ENCODE measurements around the gene MCUR1. TPM values are rescaled to one million over a fixed set of nuclear protein-coding genes. Genes with fewer than 3 reads are reported as not detected.

Gene MCUR1
- total and polyA plus RNA-seq, 2 of the 13 experiments (the other 11 are each of a cell fraction or from before 2014, with no cell fraction given) = 8.0 to 29.6 TPM

DNA sequence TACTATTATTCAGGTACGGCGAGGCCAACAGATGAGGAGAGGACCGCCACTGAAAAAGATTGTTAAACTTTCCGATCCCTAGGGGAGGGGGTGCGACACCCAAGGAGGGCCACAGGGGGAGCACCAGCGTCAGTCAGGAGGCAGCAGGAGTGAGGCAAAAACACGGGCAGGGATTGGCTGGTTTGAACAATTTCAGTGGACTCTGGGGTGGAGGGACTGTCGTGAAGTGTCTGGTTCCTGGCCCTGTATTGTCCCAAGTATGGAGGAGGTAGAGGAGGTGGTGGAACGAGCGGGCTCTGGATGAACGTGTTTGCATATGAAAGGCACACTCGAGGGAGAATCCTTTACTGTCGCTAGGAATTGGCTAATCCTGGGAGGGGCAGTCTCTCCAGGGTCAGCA, 32.5 kb upstream of the MCUR1 start:
- WGBS (ENCODE audit: low lambda C conversion rate) = 20% methylated on average over 13 of the region's 13 CpGs
- DNase-seq (ENCODE audit: low spot score) = peak; percentile 65
- H3K27me3 ChIP-seq (ENCODE audit: control insufficient read depth in 1 of 2, insufficient read depth in 2 of 2, low read length in 2 of 2) = peaks cover 0 to 3% of the 10 kb centered on the region in 2 experiments; a peak in 2 of 5 replicates
- CTCF ChIA-PET (ENCODE audit: low intra/inter-chr PET ratio, low total read pairs) = no interaction called here
- H3K27ac ChIP-seq (ENCODE audit: extremely low read length, insufficient read depth, low read length) = no peak overlapping the region
- no peaks in the 10 kb centered on the region for H3K36me3 ChIP-seq (replicated peaks in 1 of 2; ENCODE audit: control insufficient read depth in 1 of 2, insufficient read depth in 2 of 2, low read length in 2 of 2)
- POLR2A ChIA-PET = interaction anchor here (1.1 kb wide), 1 partner anchor 33 kb away, joined by 5 read pairs; the partner anchor contains the start of gene MCUR1
- H3K4me3 ChIP-seq (replicated peaks in 1 of 3; ENCODE audit: insufficient read depth in 1 of 3, low read depth in 2 of 3, low read length in 3 of 3) = peak overlapping the region; percentile 22 to 59 (median 34); a peak in 5 of 6 replicates
- H4K20me1 ChIP-seq (ENCODE audit: insufficient read depth, low read length) = no peaks in the 10 kb centered on the region
- in situ Hi-C loops (cut with HindIII; ENCODE audit: extremely low pct_ligation_motif_present, low pct_unique_long_range_greater_than_20kb) (no loop called here), intact Hi-C loops (cut with micrococcal nuclease; ENCODE audit: unreplicated experiment) (no loop called here)
- H3K9ac ChIP-seq (ENCODE audit: insufficient read depth, low read depth, low read length) = no peak overlapping the region
- peak; percentile 54 for FAIRE-seq
- no TSS peak for BruUV-seq (replicated peaks)
- H3K4me1 ChIP-seq (ENCODE audit: insufficient read depth, low read length) = peaks cover 15% of the 10 kb centered on the region
- no peaks in the 10 kb centered on the region for H3K9me3 ChIP-seq (ENCODE audit: low read length)
- peak overlapping the region; percentile 90 for H3K4me2 ChIP-seq (ENCODE audit: low read depth, low read length)
- peak; percentile 96 for ATAC-seq
- H2AFZ ChIP-seq (ENCODE audit: low read length) = peak overlapping the region; percentile 78
- no peaks in the 10 kb centered on the region for H3K79me2 ChIP-seq (ENCODE audit: insufficient read depth, low read length)
- no peak for TF ChIP-seq ZNF577 (CRISPR knock-in tag; IDR thresholded peaks at IDR 0.05; ENCODE audit: borderline replicate concordance, low read depth)
- TF ChIP-seq, protein P1, sequence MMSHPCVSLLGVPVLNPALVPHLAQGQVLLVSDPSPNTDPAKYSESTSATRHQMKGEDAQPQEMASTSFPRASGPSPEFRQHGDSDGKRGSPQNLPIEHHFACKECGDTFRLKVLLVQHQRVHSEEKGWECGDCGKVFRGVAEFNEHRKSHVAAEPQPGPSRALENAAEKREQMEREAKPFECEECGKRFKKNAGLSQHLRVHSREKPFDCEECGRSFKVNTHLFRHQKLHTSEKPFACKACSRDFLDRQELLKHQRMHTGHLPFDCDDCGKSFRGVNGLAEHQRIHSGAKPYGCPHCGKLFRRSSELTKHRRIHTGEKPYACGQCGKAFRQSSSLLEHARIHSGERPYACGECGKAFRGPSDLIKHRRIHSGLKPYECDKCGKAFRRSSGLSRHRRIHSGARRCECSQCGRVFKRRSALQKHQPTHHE (CRISPR knock-in tag; IDR thresholded peaks at IDR 0.05; ENCODE audit: borderline replicate concordance) = 0 out of 2 replicates have a peak, but pooled peaks have one; percentile 29
- no peak for TF ChIP-seq ZNF124 (CRISPR knock-in tag; IDR thresholded peaks at IDR 0.05)
- TF ChIP-seq NPAS2 (CRISPR knock-in tag; IDR thresholded peaks at IDR 0.05; ENCODE audit: borderline replicate concordance) = no peak
- TF ChIP-seq ZNF432 (CRISPR knock-in tag; IDR thresholded peaks at IDR 0.05; ENCODE audit: borderline replicate concordance) = no peak
- TF ChIP-seq, protein P2, sequence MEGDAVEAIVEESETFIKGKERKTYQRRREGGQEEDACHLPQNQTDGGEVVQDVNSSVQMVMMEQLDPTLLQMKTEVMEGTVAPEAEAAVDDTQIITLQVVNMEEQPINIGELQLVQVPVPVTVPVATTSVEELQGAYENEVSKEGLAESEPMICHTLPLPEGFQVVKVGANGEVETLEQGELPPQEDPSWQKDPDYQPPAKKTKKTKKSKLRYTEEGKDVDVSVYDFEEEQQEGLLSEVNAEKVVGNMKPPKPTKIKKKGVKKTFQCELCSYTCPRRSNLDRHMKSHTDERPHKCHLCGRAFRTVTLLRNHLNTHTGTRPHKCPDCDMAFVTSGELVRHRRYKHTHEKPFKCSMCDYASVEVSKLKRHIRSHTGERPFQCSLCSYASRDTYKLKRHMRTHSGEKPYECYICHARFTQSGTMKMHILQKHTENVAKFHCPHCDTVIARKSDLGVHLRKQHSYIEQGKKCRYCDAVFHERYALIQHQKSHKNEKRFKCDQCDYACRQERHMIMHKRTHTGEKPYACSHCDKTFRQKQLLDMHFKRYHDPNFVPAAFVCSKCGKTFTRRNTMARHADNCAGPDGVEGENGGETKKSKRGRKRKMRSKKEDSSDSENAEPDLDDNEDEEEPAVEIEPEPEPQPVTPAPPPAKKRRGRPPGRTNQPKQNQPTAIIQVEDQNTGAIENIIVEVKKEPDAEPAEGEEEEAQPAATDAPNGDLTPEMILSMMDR (CRISPR knock-in tag; IDR thresholded peaks at IDR 0.05) = peak; percentile 59
- no peak for TF ChIP-seq NCOA1 (CRISPR knock-in tag; IDR thresholded peaks at IDR 0.05)
- TF ChIP-seq EHMT2 (IDR thresholded peaks at IDR 0.05; ENCODE audit: borderline replicate concordance, low read depth, low read length) = 0 out of 2 replicates have a peak, but pooled peaks have one; percentile 44
- TF ChIP-seq ZNF567 (CRISPR knock-in tag; IDR thresholded peaks at IDR 0.05; ENCODE audit: borderline replicate concordance) = no peak
- TF ChIP-seq, protein P3, sequence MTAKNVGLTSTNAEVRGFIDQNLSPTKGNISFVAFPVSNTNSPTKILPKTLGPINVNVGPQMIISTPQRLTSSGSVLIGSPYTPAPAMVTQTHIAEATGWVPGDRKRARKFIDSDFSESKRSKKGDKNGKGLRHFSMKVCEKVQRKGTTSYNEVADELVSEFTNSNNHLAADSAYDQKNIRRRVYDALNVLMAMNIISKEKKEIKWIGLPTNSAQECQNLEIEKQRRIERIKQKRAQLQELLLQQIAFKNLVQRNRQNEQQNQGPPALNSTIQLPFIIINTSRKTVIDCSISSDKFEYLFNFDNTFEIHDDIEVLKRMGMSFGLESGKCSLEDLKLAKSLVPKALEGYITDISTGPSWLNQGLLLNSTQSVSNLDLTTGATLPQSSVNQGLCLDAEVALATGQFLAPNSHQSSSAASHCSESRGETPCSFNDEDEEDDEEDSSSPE (CRISPR knock-in tag; IDR thresholded peaks at IDR 0.05) = 0 out of 2 replicates have a peak, but pooled peaks have one; percentile 9
- TF ChIP-seq, protein P4, sequence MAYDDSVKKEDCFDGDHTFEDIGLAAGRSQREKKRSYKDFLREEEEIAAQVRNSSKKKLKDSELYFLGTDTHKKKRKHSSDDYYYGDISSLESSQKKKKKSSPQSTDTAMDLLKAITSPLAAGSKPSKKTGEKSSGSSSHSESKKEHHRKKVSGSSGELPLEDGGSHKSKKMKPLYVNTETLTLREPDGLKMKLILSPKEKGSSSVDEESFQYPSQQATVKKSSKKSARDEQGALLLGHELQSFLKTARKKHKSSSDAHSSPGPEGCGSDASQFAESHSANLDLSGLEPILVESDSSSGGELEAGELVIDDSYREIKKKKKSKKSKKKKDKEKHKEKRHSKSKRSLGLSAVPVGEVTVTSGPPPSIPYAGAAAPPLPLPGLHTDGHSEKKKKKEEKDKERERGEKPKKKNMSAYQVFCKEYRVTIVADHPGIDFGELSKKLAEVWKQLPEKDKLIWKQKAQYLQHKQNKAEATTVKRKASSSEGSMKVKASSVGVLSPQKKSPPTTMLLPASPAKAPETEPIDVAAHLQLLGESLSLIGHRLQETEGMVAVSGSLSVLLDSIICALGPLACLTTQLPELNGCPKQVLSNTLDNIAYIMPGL (CRISPR knock-in tag; IDR thresholded peaks at IDR 0.05; ENCODE audit: borderline replicate concordance in 1 of 2, low read depth in 1 of 2) = peak in 1 of 2 experiments; percentile 52; a peak in 1 of 4 replicates
- TF ChIP-seq ZNF263 (CRISPR knock-in tag; IDR thresholded peaks at IDR 0.05) = peak; percentile 78
- no peak for TF ChIP-seq HNF4G (IDR thresholded peaks at IDR 0.05; ENCODE audit: borderline replicate concordance, low read depth, low read length)
- TF ChIP-seq HNF4G (CRISPR knock-in tag; IDR thresholded peaks at IDR 0.05; ENCODE audit: borderline replicate concordance, low read depth) = no peak
- no peak for TF ChIP-seq GFI1 (CRISPR knock-in tag; IDR thresholded peaks at IDR 0.05; ENCODE audit: borderline replicate concordance)
- no peak for TF ChIP-seq ZFP37 (CRISPR knock-in tag; IDR thresholded peaks at IDR 0.05; ENCODE audit: borderline replicate concordance)
- TF ChIP-seq, protein P5, sequence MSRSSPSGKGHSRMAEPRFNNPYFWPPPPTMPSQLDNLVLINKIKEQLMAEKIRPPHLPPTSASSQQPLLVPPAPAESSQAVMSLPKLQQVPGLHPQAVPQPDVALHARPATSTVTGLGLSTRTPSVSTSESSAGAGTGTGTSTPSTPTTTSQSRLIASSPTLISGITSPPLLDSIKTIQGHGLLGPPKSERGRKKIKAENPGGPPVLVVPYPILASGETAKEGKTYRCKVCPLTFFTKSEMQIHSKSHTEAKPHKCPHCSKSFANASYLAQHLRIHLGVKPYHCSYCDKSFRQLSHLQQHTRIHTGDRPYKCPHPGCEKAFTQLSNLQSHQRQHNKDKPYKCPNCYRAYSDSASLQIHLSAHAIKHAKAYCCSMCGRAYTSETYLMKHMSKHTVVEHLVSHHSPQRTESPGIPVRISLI (CRISPR knock-in tag; IDR thresholded peaks at IDR 0.05; ENCODE audit: borderline replicate concordance) = no peak

Measured in HepG2 (cell line).